Neuronal stem cell (in vitro differentiated cells): ENCODE results near the gene JAKMIP2.

Experiments used
- DNase-seq: peaks from one replicate; pipeline ENCODE4 v3.0.0-alpha.2; 2013; ENCODE audit warnings: low spot score
- H2AFZ ChIP-seq: one replicate; pipeline ENCODE4 v1.6.1; 2013; ENCODE audit warnings: mild to moderate bottlenecking, low read length, inconsistent platforms
- H2AK5ac ChIP-seq: 2 replicates; pipeline ENCODE4 v1.6.1; 2013; ENCODE audit warnings: low read depth, mild to moderate bottlenecking, inconsistent platforms, low read length, moderate library complexity, mixed read lengths
- H2BK120ac ChIP-seq: 2 replicates; pipeline ENCODE4 v1.6.1; 2013; ENCODE audit warnings: low read depth, mild to moderate bottlenecking, inconsistent platforms, low read length, moderate library complexity, mixed read lengths
- H2BK12ac ChIP-seq: one replicate; pipeline ENCODE4 v1.6.1; 2013; ENCODE audit warnings: low read length, inconsistent platforms
- H2BK15ac ChIP-seq: 2 replicates; pipeline ENCODE4 v1.6.1; 2013; ENCODE audit warnings: mild to moderate bottlenecking, low read length, inconsistent platforms, mixed read lengths
- H2BK5ac ChIP-seq: one replicate; pipeline ENCODE4 v1.6.1; 2013; ENCODE audit warnings: inconsistent platforms, mild to moderate bottlenecking, low read length, moderate library complexity
- H3K14ac ChIP-seq: one replicate; pipeline ENCODE4 v1.6.1; 2013; ENCODE audit warnings: low read length, inconsistent platforms
- H3K18ac ChIP-seq: 2 replicates; pipeline ENCODE4 v1.6.1; 2013; ENCODE audit warnings: low read length, inconsistent platforms
- H3K23ac ChIP-seq: 2 replicates; pipeline ENCODE4 v1.6.1; 2013; ENCODE audit warnings: low read depth, mild to moderate bottlenecking, mixed read lengths, low read length, inconsistent platforms; ENCODE audit not compliant: poor library complexity
- H3K27ac ChIP-seq: replicated peaks from 3 replicates; pipeline ENCODE4 v1.5.1; 2013; ENCODE audit warnings: low read length, inconsistent platforms
- H3K27me3 ChIP-seq, 3 experiments: 2 replicates each; pipeline ENCODE4 v1.6.1; 2013; ENCODE audit warnings: low read length in 3 of 3, mild to moderate bottlenecking in 2 of 3, inconsistent platforms in 1 of 3, low read depth in 1 of 3, mixed read lengths in 1 of 3, moderate library complexity in 1 of 3; ENCODE audit not compliant: control insufficient read depth in 3 of 3, insufficient read depth in 3 of 3
- H3K36me3 ChIP-seq, 2 donors: replicated peaks in 1 of 2; 2 replicates each; pipeline ENCODE4 v1.6.1; 2013; ENCODE audit warnings: low read length in 2 of 2; ENCODE audit not compliant: control insufficient read depth in 2 of 2, insufficient read depth in 2 of 2
- H3K4ac ChIP-seq: 2 replicates; pipeline ENCODE4 v1.6.1; 2013; ENCODE audit warnings: inconsistent platforms, mild to moderate bottlenecking, low read length, moderate library complexity
- H3K4me1 ChIP-seq, 2 donors: 1 replicate in 1 of 2; 2 replicates in 1 of 2; pipeline ENCODE4 v1.6.1; 2013; ENCODE audit warnings: low read length in 2 of 2, low read depth in 1 of 2; ENCODE audit not compliant: control insufficient read depth in 2 of 2, insufficient read depth in 1 of 2
- H3K4me2 ChIP-seq: one replicate; pipeline ENCODE4 v1.6.1; 2013; ENCODE audit warnings: mild to moderate bottlenecking, low read length, inconsistent platforms; ENCODE audit not compliant: insufficient read depth, poor library complexity, severe bottlenecking
- H3K4me3 ChIP-seq, 2 donors: 2 replicates each; pipeline ENCODE4 v1.5.1; 2013; ENCODE audit warnings: low read length in 2 of 2, mild to moderate bottlenecking in 2 of 2, inconsistent platforms in 1 of 2, moderate library complexity in 1 of 2
- H3K79me1 ChIP-seq: one replicate; pipeline ENCODE4 v1.6.1; 2013; ENCODE audit warnings: low read depth, mild to moderate bottlenecking, inconsistent platforms, low read length, moderate library complexity
- H3K9ac ChIP-seq: one replicate; pipeline ENCODE4 v1.6.1; 2013; ENCODE audit warnings: mild to moderate bottlenecking, low read depth, low read length, inconsistent platforms; ENCODE audit not compliant: poor library complexity
- H3K9me3 ChIP-seq, 2 donors: replicated peaks in 1 of 2; 2 replicates each; pipeline versions ENCODE3 to v1.6.1; 2013; ENCODE audit warnings: low read length in 2 of 2, mild to moderate bottlenecking in 2 of 2, inconsistent platforms in 1 of 2, low read depth in 1 of 2, mixed read lengths in 1 of 2, moderate library complexity in 1 of 2; ENCODE audit not compliant: control insufficient read depth in 2 of 2, insufficient read depth in 1 of 2
- H4K8ac ChIP-seq: one replicate; pipeline ENCODE4 v1.6.1; 2013; ENCODE audit warnings: low read depth, mild to moderate bottlenecking, inconsistent platforms, low read length, moderate library complexity
- H4K91ac ChIP-seq: one replicate; pipeline ENCODE4 v1.6.1; 2013; ENCODE audit warnings: low read length, low read depth, mild to moderate bottlenecking, inconsistent platforms; ENCODE audit not compliant: poor library complexity
- WGBS, 2 donors: extraction: QIAGEN DNeasy Blood & Tissue Kit; methylation state at CpG; one replicate each; pipeline ENCODE4 v1.1.7; 2013; ENCODE audit warnings: missing lambda C conversion rate in 2 of 2, mixed read lengths in 1 of 2; ENCODE audit not compliant: insufficient read length in 2 of 2, insufficient replicate concordance in 1 of 2; ENCODE audit errors: extremely low coverage in 2 of 2; 5-methylcytosine and 5-hydroxymethylcytosine counted together

Gene JAKMIP2

DNA sequence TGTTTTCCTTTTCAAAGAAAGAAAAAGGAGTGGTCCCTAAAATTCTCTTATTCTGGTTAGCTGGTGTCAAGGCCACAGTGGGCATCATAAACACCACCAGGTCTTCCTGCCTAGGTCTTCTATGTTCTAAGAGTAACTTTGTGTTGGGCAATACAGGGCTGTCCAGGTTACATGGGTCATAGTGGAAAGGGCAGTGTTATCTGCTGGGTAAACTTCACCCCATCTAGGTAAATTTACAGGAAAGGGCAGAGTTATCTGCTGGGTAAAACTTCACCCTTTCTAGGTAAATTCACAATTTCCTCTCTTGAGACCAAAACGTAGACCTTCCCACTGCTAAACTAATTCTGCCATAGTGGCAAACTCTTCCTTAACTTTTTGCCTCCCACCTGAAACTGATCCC is 18.9 kb upstream of the JAKMIP2 start:
- Histone ChIP-seq H3K9me3 (no peaks in the 10 kb centered on the region), H3K14ac (no peak overlapping the region), H2AFZ (no peak overlapping the region), H3K18ac (no peak overlapping the region), H2BK120ac (no peak overlapping the region), H3K23ac (no peak overlapping the region), H3K9ac (no peak overlapping the region), H3K4me1 (peaks cover 0 to 2% of the 10 kb centered on the region in 2 donors), H3K4me2 (no peak overlapping the region), H2BK15ac (no peak overlapping the region), H4K8ac (no peak overlapping the region), H3K36me3 (no peaks in the 10 kb centered on the region), H3K27ac (no peak overlapping the region), H2AK5ac (no peak overlapping the region), H3K4ac (no peak overlapping the region), H3K27me3 (peaks cover 0 to 25% (median 0%) of the 10 kb centered on the region in 3 experiments), H2BK5ac (no peak overlapping the region), H2BK12ac (no peak overlapping the region), H3K4me3 (no peak overlapping the region), H4K91ac (no peak overlapping the region), H3K79me1 (no peaks in the 10 kb centered on the region)
- DNase-seq: no peak
- WGBS, 2 donors: no CpG with 5 or more reads among the region's 1 CpG

DNA sequence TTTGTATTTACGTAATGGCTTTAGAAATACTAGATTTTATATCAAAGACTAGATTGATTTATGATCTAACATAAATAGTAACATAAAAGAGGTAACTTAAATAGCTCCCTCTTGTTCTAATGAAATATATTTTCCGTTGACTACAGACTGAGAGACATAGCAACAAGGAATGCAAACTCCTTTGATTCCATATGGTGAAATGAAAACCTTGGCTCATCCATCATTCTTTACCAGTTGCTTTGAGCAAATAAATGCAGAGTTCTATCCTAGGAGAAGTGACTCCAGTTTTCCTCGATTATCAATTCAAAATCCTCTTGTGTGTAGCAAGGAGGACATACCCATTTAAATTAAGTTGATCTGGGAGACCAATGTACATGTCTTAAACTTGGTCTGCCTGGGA is 18.0 kb upstream of the JAKMIP2 start:
- H2BK15ac ChIP-seq: no peak overlapping the region
- no peak overlapping the region for H2BK120ac ChIP-seq
- no peak overlapping the region for H3K27ac ChIP-seq
- WGBS, 2 donors: no CpG with 5 or more reads among the region's 3 CpGs
- no peak overlapping the region for H3K9ac ChIP-seq
- H4K91ac ChIP-seq: no peak overlapping the region
- H2BK12ac ChIP-seq: no peak overlapping the region
- H3K4me3 ChIP-seq: no peak overlapping the region
- H4K8ac ChIP-seq: no peak overlapping the region
- no peaks in the 10 kb centered on the region for H3K79me1 ChIP-seq
- no peaks in the 10 kb centered on the region for H3K36me3 ChIP-seq
- no peak overlapping the region for H2AK5ac ChIP-seq
- H2AFZ ChIP-seq: no peak overlapping the region
- H3K23ac ChIP-seq: no peak overlapping the region
- H3K14ac ChIP-seq: no peak overlapping the region
- no peak overlapping the region for H3K4ac ChIP-seq
- no peaks in the 10 kb centered on the region for H3K9me3 ChIP-seq
- H3K18ac ChIP-seq: no peak overlapping the region
- DNase-seq: no peak
- H3K4me1 ChIP-seq: peaks cover 0 to 2% of the 10 kb centered on the region in 2 donors
- no peak overlapping the region for H3K4me2 ChIP-seq
- peaks cover 0 to 30% (median 0%) of the 10 kb centered on the region in 3 experiments for H3K27me3 ChIP-seq
- no peak overlapping the region for H2BK5ac ChIP-seq

DNA sequence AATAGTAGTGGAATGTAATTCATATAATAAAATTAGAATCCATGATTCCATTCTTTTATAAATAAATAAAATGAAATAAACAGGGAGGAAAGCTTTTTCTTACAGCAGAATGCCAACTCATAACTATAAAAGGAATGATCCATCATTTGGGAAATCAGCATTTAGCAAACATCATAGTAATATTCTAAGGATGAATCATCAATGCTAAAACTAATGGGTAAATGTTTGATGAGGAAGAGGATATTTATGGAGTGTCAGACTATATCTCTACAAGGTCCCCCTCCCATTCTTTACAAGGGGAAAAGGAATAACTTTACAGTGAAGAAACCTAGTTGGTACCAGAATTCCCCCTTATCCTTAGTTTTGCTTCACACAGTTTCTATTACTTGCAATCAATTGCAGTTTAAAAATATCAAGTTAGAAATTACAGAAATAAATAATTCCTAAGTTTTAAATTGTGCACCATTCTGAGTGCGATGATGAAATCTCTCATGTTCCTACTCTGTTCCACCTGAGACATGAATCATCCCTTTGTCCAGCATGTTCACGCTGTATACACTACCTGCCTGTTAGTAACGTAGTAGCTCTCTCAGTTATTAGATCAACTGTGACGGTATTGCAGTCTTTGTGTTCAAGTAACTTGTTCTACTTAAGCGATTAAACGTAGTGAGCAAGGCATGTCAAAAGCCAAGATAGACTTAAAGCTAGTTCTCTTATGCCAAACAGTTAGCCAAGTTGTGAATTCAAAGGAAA is 14.2 kb upstream of the JAKMIP2 start:
- Histone ChIP-seq H3K36me3 (no peaks in the 10 kb centered on the region), H3K23ac (no peak overlapping the region), H3K27me3 (peaks cover 0 to 17% (median 0%) of the 10 kb centered on the region in 3 experiments), H3K4ac (no peak overlapping the region), H3K27ac (no peak overlapping the region), H3K9me3 (no peaks in the 10 kb centered on the region), H2BK5ac (no peak overlapping the region), H3K4me1 (no peaks in the 10 kb centered on the region), H3K14ac (no peak overlapping the region), H2AFZ (no peak overlapping the region), H3K79me1 (no peaks in the 10 kb centered on the region), H3K9ac (no peak overlapping the region), H3K18ac (no peak overlapping the region), H2BK120ac (no peak overlapping the region), H4K8ac (no peak overlapping the region), H3K4me3 (no peak overlapping the region), H2BK12ac (no peak overlapping the region), H3K4me2 (no peak overlapping the region), H2AK5ac (no peak overlapping the region), H2BK15ac (no peak overlapping the region), H4K91ac (no peak overlapping the region)
- no peak for DNase-seq
- WGBS, 2 donors: no CpG with 5 or more reads among the region's 6 CpGs

DNA sequence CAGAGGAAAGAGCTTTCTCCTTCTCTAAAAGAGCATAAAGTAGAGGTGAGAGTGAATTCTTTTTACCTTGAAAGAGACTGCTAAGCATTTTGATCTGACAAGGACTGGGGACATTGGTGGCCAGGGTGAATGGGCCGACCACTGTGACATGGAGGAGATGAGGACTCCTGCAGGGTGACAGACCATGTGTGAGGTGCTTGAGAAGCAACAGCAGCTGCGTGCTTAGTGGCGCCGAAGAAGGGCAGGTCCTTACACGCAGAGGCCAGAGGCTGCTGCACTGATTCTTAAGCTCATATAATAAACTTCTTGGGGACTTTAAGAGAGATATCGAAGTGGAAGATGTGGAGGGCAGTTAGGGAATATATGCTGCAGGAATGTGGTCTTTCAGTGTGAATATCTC is 8.7 kb upstream of the JAKMIP2 start:
- Histone ChIP-seq H3K4me3 (no peak overlapping the region), H3K79me1 (no peaks in the 10 kb centered on the region), H3K14ac (no peak overlapping the region), H3K27me3 (peaks cover 0 to 5% (median 0%) of the 10 kb centered on the region in 3 experiments), H4K8ac (no peak overlapping the region), H3K4me2 (no peak overlapping the region), H2AK5ac (no peak overlapping the region), H3K4ac (no peak overlapping the region), H3K9me3 (no peaks in the 10 kb centered on the region), H3K23ac (no peak overlapping the region), H2AFZ (no peak overlapping the region), H2BK15ac (no peak overlapping the region), H4K91ac (no peak overlapping the region), H3K27ac (no peak overlapping the region), H3K18ac (peak overlapping the region; percentile 42), H2BK12ac (no peak overlapping the region), H3K4me1 (no peaks in the 10 kb centered on the region), H2BK120ac (no peak overlapping the region), H3K9ac (no peak overlapping the region), H2BK5ac (no peak overlapping the region), H3K36me3 (no peaks in the 10 kb centered on the region)
- DNase-seq: no peak
- no CpG with 5 or more reads among the region's 6 CpGs for WGBS, 2 donors
